LNCAP (cell line): ENCODE results near the gene MRPS18A.

ENCODE experiments used
- TF ChIP-seq, protein P1 (sequence below): fragments of 450-650 bp; IDR thresholded peaks from 2 replicates; pipeline ENCODE4 v1.5.1; 2017; ENCODE audit warnings: mild to moderate bottlenecking

The MRPS18A gene

DNA sequence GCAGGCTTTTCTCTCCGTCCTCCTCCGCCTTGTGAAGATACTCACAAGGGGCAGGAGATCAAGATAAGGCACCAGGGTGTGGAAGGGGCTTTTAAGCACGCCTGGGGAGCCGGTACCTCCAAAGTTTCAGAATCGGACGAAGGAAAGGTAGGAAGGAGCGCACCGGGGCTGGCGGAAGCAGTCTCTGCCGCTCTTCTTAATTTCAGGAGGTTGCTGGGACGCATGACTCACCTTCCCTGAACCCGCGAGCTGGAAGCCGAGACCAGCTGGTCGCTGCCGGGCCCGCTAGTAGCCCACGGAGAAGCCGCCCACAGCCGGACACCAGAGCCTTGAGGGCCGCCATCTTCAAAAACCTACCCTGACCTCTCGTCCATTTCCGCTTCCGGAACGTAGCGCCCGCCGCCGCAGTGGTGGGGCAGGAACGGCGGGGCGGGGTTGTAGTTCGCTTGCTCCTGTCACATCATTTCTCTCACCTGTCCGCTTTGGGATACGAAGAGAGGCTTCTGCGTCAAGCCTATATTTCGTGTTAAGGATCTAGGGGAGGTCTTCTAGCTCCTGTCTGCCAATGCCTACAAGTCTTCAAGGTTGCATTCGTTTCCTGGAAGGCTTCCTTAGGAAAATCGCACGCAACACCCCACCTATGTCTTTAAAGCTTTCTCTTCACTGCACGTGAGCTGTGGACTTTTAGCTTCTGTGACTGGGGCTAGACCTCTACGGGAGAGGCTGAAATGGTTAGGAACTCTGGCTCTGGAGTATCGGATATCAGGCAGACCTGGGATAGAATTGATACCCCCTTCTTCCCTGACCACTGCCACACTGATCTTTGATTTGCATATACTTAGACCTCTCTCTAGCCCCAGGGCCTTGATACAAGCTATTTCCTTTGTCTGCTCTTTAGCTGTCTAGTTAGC, at the start of gene MRPS18A:
MRPS18A (minus strand) TSS at position 355 of the 911 bp plus-strand sequence; CDS start at position 343, 12 bp downstream.
- TF ChIP-seq, protein P1, sequence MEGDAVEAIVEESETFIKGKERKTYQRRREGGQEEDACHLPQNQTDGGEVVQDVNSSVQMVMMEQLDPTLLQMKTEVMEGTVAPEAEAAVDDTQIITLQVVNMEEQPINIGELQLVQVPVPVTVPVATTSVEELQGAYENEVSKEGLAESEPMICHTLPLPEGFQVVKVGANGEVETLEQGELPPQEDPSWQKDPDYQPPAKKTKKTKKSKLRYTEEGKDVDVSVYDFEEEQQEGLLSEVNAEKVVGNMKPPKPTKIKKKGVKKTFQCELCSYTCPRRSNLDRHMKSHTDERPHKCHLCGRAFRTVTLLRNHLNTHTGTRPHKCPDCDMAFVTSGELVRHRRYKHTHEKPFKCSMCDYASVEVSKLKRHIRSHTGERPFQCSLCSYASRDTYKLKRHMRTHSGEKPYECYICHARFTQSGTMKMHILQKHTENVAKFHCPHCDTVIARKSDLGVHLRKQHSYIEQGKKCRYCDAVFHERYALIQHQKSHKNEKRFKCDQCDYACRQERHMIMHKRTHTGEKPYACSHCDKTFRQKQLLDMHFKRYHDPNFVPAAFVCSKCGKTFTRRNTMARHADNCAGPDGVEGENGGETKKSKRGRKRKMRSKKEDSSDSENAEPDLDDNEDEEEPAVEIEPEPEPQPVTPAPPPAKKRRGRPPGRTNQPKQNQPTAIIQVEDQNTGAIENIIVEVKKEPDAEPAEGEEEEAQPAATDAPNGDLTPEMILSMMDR = no peak

DNA sequence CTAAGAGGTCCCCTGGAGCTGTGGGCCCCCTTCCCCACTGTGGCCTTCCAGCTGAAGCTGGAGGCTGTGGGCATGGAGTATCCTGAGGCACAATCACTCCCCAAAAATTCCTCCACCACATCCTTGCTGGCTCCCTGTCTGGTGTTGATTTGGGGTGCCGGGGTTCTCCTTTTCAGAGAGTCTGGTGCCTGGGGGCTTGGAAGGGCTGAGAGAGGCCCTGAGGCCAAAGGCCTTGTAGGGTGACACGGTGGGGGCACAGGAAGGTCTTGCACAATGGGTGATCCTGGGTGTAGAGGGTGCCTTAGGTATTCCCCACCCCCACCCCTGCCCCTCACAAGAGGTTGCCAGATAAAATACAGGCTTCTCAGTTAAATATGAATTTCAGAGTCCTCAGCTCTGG, 49.3 kb upstream of the MRPS18A start:
- TF ChIP-seq, protein P1 = no peak

DNA sequence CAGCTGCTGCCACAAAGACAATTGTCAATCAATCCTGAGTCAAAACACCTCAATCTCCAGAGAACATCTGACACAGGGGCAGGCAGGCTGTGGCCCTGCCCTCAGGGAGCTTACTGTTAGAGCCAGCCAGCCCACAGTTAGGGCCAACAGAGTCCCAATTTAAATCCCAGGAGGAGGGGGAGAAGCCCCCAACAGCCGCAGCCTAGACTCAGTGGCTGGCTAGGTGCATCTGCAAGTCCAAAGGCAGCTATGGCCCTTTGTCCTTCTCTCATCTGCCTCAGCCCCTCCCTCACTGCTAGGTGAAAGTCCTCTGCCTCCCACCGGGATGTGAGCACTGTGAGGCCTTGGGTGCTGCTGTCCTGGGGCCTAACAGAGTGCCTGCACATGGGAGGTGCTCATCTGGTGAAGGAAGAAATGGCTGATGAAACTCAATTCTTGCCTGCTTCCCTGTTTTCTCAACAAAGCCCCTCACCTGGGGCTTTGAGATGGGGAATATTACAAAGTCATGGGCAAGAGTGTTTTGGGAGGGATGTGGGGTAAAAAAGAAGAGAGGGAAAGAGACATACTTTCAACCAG, 48.7 kb upstream of the MRPS18A start:
- TF ChIP-seq, protein P1 = no peak

DNA sequence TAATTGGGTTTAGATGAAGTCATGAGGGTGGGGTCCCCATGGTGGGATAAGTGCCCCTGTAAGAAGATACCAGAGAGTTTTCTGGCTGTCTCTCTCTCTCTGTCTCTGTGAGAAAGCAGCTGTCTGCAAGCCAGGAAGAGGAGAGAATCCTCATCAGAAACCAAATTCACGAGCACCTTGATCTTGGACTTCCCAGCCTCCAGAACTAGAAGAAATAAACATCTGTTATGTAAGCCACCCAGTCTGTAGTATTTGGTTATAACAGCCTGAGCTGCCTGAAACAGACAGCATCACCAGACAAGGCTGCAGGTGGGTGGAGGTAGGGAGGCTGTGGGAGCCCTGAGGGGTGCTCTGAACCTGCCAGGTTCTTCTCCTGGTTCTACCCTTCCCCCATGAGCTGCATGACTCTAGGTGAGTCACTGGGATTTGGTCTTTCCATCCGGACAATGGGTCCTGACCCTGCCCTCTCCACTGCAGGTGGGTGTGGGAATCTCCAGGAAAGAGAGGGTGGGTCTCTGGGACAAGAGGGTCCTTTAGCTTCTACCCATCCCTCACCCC, 48.1 kb upstream of the MRPS18A start:
- TF ChIP-seq, protein P1 = no peak

DNA sequence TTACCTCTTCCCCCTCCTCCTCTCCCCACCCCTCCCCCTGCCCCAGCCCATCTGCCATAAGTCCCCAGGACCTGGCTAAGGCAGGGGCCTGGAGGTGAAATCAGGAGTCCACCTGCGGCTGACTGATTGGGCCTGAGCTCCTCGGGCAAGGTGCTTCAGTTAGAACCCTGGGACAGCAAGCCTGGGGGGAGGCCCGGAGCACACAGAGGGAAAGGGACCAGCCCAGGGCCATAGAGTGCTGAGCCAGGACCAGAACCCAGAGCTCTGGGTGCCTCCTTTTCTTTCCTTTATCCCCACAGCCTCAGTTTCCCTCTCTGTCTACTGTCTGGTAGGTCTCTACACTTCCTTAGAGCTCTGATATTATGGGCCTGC, 46.7 kb upstream of the MRPS18A start:
- TF ChIP-seq, protein P1 = no peak

DNA sequence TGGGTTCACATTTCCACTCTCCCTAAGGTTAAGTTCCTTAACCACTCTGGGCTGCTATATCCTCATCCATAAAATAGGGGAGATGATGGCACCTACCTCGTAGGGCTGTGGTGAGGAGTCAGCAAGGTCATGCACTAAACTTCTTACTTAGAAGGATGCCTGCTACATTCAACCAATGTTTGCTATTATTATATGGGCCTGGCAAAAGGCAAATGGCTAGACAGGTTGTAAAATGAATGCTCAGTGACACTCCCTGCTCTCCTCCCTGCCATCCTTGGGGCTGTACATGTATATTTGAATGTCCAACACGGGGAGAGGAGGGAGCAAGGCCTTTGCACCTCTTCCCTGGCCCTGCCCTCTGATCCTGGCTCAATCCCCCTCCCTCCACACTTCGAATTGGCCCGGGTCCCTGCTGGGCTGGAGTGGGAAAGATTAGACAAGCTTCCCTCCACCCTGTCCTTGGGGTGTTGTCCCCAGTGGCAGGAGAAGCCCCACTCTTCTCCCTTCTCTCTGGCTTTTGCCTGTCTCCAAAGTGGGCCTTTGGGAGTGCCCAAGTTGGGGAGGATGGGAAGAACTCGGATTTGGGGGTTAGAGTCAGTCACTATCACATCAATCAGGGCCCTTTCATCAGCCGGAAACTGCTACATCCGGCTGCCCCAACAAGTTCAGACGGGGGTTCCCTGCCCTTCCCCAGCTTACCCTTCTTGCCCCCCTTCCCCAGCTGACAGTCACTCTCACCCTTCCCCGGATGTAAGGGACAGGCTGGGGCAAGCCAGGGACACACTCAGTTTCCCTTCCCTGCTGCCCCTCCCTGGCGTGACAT, 46.1 kb upstream of the MRPS18A start:
- TF ChIP-seq, protein P1 = no peak

DNA sequence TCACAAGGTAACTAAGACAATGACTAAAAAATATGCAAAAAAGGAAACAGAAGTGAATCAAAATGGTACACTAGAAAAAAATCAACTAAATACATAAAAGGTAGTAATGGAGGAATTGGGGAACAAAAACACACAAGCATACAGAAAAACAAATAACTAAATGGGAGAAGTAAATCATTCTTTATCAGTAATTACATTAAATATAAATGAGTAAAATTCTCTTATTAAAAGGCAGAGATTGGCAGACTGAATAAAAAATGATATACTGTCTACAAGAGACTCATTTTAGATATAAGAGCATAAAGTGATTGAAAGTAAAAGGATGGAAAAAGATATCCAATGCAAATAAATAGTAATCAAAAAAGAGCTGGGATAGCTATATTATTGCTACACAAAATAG, 43.0 kb upstream of the MRPS18A start:
- TF ChIP-seq, protein P1 = no peak
